NCI-H2171 (cell line): Measurements from ENCODE around the gene TMEM41B.

ENCODE experiments used
- DNase-seq: peaks from one replicate; lab custom pipeline; 2025; lab: John Stamatoyannopoulos, UW

Gene TMEM41B

GRCh38 chr11:9310485-9311090 is 3.8 kb downstream of the TMEM41B start:
- no peak for DNase-seq

- DNase-seq, result no peak
Measured at GRCh38 chr11:9304178-9304577, 10.2 kb downstream of the TMEM41B start.

GRCh38 chr11:9302448-9302847 is 11.9 kb downstream of the TMEM41B start:
- no peak for DNase-seq

- DNase-seq, result no peak
Measured at GRCh38 chr11:9301720-9302119, 12.7 kb downstream of the TMEM41B start.

- DNase-seq, result no peak
Measured at GRCh38 chr11:9293646-9294045, 20.7 kb downstream of the TMEM41B start.

GRCh38 chr11:9285850-9286587 is 28.4 kb downstream of the TMEM41B start:
- no peak for DNase-seq

- DNase-seq, result peak; percentile 57
Measured at GRCh38 chr11:9280655-9281301, 33.6 kb downstream of the TMEM41B start.

- DNase-seq, result no peak
Measured at GRCh38 chr11:9277176-9277575, 37.2 kb downstream of the TMEM41B start.

GRCh38 chr11:9276571-9276970 is 37.8 kb downstream of the TMEM41B start:
- DNase-seq, result no peak

- no peak for DNase-seq
Measured at GRCh38 chr11:9274499-9275258, 39.7 kb downstream of the TMEM41B start.

GRCh38 chr11:9273376-9274336 is 40.7 kb downstream of the TMEM41B start:
- no peak for DNase-seq

- no peak for DNase-seq
Measured at GRCh38 chr11:9269492-9270013, 44.8 kb downstream of the TMEM41B start.

- DNase-seq, result no peak
Measured at GRCh38 chr11:9267680-9268079, 46.7 kb downstream of the TMEM41B start.

GRCh38 chr11:9266926-9267325 is 47.5 kb downstream of the TMEM41B start:
- DNase-seq, result no peak

GRCh38 chr11:9266132-9266736 is 48.2 kb downstream of the TMEM41B start:
- DNase-seq, result no peak

GRCh38 chr11:9265211-9266131 is 48.9 kb downstream of the TMEM41B start, which contains the start of gene DENND5A:
DENND5A (minus strand) TSS chr11:9265350; CDS start chr11:9265069, 281 bp downstream.
- peak; percentile 67 for DNase-seq

GRCh38 chr11:9264316-9265210 is 49.8 kb downstream of the TMEM41B start:
- no peak for DNase-seq

- DNase-seq, result no peak
Measured at GRCh38 chr11:9263840-9264315, 50.5 kb downstream of the TMEM41B start.
